Pancreas (tissue), 10 donors: ENCODE measurements around the gene SLC9B2. TPM values are rescaled to one million over a fixed set of nuclear protein-coding genes. Genes with fewer than 3 reads are reported as not detected.

ENCODE experiments used
- ATAC-seq, 4 donors: fragments of 200-7000 bp; cut with Tn5 transposase; one replicate each; pipeline versions ENCODE4 v1.8.0 to v1.9.1; 2020; ENCODE audit warnings: mild to moderate bottlenecking in 4 of 4, moderate library complexity in 4 of 4
- DNase-seq, 6 donors: peaks; one replicate each; pipeline ENCODE4 v3.0.0-alpha.2; 2020
- FAIRE-seq: peaks from 2 replicates; lab custom pipeline; 2012; peaks lifted over from hg19 to GRCh38; lab: Jason Lieb, UNC
- H3K27ac ChIP-seq, 4 donors: fragments of 200-600 bp; sonication (generic); 1 replicate in 3 of 4; 2 replicates in 1 of 4; pipeline versions ENCODE4 v1.5.0 to v1.8.0; 2020
- H3K27me3 ChIP-seq, 4 donors: fragments of 200-600 bp; one replicate each; pipeline ENCODE4 v1.8.0; 2021
- H3K36me3 ChIP-seq, 3 donors: fragments of 200-600 bp; sonication (generic) in 1 of 3; one replicate each; pipeline versions ENCODE4 v1.5.0 to v1.8.0; 2020 to 2021
- H3K4me1 ChIP-seq, 3 donors: fragments of 200-600 bp; one replicate each; pipeline ENCODE4 v1.8.0; 2021
- H3K4me3 ChIP-seq, 4 donors: fragments of 200-600 bp; sonication (generic) in 2 of 4; one replicate each; pipeline versions ENCODE4 v1.5.0 to v1.8.0; 2020 to 2021
- H3K9me3 ChIP-seq, 4 donors: fragments of 200-600 bp; one replicate each; pipeline ENCODE4 v1.8.0; 2021
- WGBS, 2 donors: extraction: QIAGEN DNeasy Blood & Tissue Kit; methylation state at CpG; one replicate each; pipeline ENCODE4 v1.1.7; 2013; 5-methylcytosine and 5-hydroxymethylcytosine counted together
- intact Hi-C, 3 donors: fragments of 100-400 bp; cut with DNase I; formaldehyde crosslinking; loops; one replicate each; pipeline versions ENCODE4 v1.11.1 to v1.14.2; 2022
- polyA plus RNA-seq, 2 donors: library from polyadenylated mRNA; stranded (reverse); fragments of 200-250 nt; gene quantifications; one replicate each; pipeline ENCODE4 v1.2.3, GENCODE V29; 2013
- total RNA-seq, 6 donors: library from RNA; stranded (reverse); fragmentation: NEBNext Ultra II Directional in 4 of 6; extraction: Animal tissue kit (Norgen Biotek cat#: 25700) in 4 of 6; gene quantifications; one replicate each; pipeline versions ENCODE4 v1.2.1 to v1.2.4, GENCODE V29; 2021 to 2023
- TF ChIP-seq, protein P1 (sequence below), 4 donors: fragments of 200-600 bp; sonication (generic) in 3 of 4; IDR thresholded peaks; one replicate each; pipeline versions ENCODE4 v1.5.0 to v1.8.0; 2021; ENCODE audit warnings: antibody characterized with exemption in 4 of 4
- donor health status: healthy with polysubstance abuse.
- donor health status: DM: no; HTN: no; CAD: no; lungs with moderate emphysema.
- donor health status: DM: no; HTN: no; CAD: no.
- donor health status: control.
- donor health status: control.
- donor health status: Bipolar disorder and iron deficiency.
- donor health status: DM: yes; HTN: yes; CAD: no.
- donor health status: DM: no; HTN: no; CAD: no.
- donor health status: DM: no; HTN: no; CAD: no.
- donor health status: DM: yes; HTN: yes; CAD: no.

The SLC9B2 gene
- total and polyA plus RNA-seq, 8 donors, result 1.2 to 5.2 (median 2.7) TPM

- no peak for ATAC-seq
- no peak for FAIRE-seq
- intact Hi-C loops, result no loop called here
Observed at GRCh38 chr4:103054030-103054429, 22.5 kb downstream of the SLC9B2 start.

GRCh38 chr4:103052779-103053178 lies 23.8 kb downstream of the SLC9B2 start:
- H3K36me3 ChIP-seq, result no peaks in the 10 kb centered on the region
- DNase-seq (no peak), FAIRE-seq (no peak), ATAC-seq (no peak)
- H3K27ac ChIP-seq, result no peak overlapping the region
- H3K4me1 ChIP-seq, result no peaks in the 10 kb centered on the region
- 73 to 82% methylated on average over 3 of the region's 3 CpGs for WGBS, 2 donors
- H3K4me3 ChIP-seq, result no peak overlapping the region
- TF ChIP-seq, protein P1, sequence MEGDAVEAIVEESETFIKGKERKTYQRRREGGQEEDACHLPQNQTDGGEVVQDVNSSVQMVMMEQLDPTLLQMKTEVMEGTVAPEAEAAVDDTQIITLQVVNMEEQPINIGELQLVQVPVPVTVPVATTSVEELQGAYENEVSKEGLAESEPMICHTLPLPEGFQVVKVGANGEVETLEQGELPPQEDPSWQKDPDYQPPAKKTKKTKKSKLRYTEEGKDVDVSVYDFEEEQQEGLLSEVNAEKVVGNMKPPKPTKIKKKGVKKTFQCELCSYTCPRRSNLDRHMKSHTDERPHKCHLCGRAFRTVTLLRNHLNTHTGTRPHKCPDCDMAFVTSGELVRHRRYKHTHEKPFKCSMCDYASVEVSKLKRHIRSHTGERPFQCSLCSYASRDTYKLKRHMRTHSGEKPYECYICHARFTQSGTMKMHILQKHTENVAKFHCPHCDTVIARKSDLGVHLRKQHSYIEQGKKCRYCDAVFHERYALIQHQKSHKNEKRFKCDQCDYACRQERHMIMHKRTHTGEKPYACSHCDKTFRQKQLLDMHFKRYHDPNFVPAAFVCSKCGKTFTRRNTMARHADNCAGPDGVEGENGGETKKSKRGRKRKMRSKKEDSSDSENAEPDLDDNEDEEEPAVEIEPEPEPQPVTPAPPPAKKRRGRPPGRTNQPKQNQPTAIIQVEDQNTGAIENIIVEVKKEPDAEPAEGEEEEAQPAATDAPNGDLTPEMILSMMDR (IDR thresholded peaks at IDR 0.05), result no peak
- H3K27me3 ChIP-seq, result no peaks in the 10 kb centered on the region
- no peaks in the 10 kb centered on the region for H3K9me3 ChIP-seq
- intact Hi-C loops, result no loop called here

More at GRCh38 chr4:103054030-103054429, 22.5 kb downstream of the SLC9B2 start:
- Histone ChIP-seq H3K27me3 (no peaks in the 10 kb centered on the region), H3K9me3 (no peaks in the 10 kb centered on the region), H3K4me3 (no peak overlapping the region), H3K27ac (no peak overlapping the region), H3K4me1 (no peaks in the 10 kb centered on the region), H3K36me3 (no peaks in the 10 kb centered on the region)
- WGBS, 2 donors, result 88 to 97% methylated on average over 3 of the region's 3 CpGs
- TF ChIP-seq, protein P1 (IDR thresholded peaks at IDR 0.05), result no peak
- no peak for DNase-seq

- Histone ChIP-seq H3K9me3 (no peaks in the 10 kb centered on the region), H3K4me1 (no peaks in the 10 kb centered on the region), H3K4me3 (no peak overlapping the region), H3K27ac (no peak overlapping the region), H3K36me3 (no peaks in the 10 kb centered on the region), H3K27me3 (no peaks in the 10 kb centered on the region)
- TF ChIP-seq, protein P1 (IDR thresholded peaks at IDR 0.05), result no peak
- no peak for DNase-seq
- no peak for FAIRE-seq
- ATAC-seq, result no peak
- WGBS, 2 donors, result 89 to 94% methylated on average over 3 of the region's 3 CpGs
- intact Hi-C loops, result no loop called here
Observed at GRCh38 chr4:103052145-103052544, 24.4 kb downstream of the SLC9B2 start.

DNA sequence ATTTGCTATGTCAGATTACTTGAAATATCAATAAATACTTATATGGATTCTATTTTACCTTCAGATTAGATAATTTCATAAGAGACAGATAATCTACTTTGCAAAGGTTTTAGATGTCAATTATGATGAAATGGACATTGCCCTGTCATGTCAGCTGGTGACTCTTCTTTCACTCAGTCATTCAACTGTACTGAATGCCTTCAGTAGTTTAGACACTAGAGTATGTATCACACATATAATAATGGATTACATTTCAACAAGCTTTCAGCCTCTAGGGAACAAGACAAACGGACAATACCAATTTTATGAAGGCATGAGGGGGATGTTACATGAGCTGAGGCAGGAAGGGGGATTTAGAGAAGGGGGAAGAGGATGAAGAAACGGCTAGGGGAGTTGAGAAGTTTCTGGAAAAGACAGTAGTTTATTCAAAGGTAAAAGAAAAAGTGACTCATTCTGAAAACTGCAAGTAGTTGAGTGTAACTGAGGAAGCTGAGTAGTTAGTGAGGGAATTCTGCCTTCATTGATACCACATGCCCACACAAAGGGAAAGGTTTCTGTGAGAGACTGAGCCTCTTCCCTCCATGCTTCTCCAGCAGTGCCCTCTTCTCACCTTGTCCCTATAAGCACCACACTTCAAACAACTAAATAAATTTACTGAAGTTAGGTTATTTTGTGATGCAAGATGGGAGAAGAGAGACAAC lies 25.7 kb downstream of the SLC9B2 start:
- Histone ChIP-seq H3K9me3 (no peaks in the 10 kb centered on the region), H3K4me1 (no peaks in the 10 kb centered on the region), H3K36me3 (no peaks in the 10 kb centered on the region), H3K27ac (no peak overlapping the region), H3K27me3 (no peaks in the 10 kb centered on the region), H3K4me3 (no peak overlapping the region)
- WGBS, 2 donors, result 39 to 42% methylated on average over 2 of the region's 2 CpGs
- DNase-seq, result no peak
- TF ChIP-seq, protein P1 (IDR thresholded peaks at IDR 0.05), result no peak
- intact Hi-C loops, result no loop called here
- FAIRE-seq, result no peak
- no peak for ATAC-seq
